ENCODE measurements around the gene HAPSTR1. TPM values are rescaled to one million over a fixed set of nuclear protein-coding genes. Genes with fewer than 3 reads are reported as not detected.

HAPSTR1 gene
- total and polyA plus RNA-seq, 11 donors = 13.3 to 78.4 (median 55.9) TPM

- Histone ChIP-seq H3K27me3 (no peaks in the 10 kb centered on the region), H3K4me1 (peaks cover 0 to 38% (median 28%) of the 10 kb centered on the region in 12 donors), H3K9me3 (no peaks in the 10 kb centered on the region), H3K27ac (peak overlapping the region; percentile 8 to 96 (median 90)), H3K4me3 (peak overlapping the region; percentile 31 to 97 (median 66)), H3K36me3 (peaks cover 0 to 24% (median 10%) of the 10 kb centered on the region in 9 donors)
- WGBS, 4 donors = 2 to 4% (median 3%) methylated on average over 57 to 85 of the region's 85 CpGs
- TF ChIP-seq POLR2A (IDR thresholded peaks at IDR 0.05) = no peak
- TF ChIP-seq CTCF (IDR thresholded peaks at IDR 0.05) = peak in 1 of 12 donors; percentile 21
- peak; percentile 40 to 78 (median 63) for DNase-seq
- peak in 2 of 4 donors; percentile 7 to 9 for ATAC-seq
- intact Hi-C loops (cut with DNase I) = loop anchor here in 5 of 10 donors (1.0 to 10.0 kb wide), 8 partner anchors 37 to 293 kb away; partner anchors contain the start of genes USP7 (in 3 of the 5), PMM2 (in 1 of the 5) and TMEM186 (in 1 of the 5)
Observed at GRCh38 chr16:9090101-9090959, 1.1 kb upstream of the HAPSTR1 start.

- H3K27ac ChIP-seq = peak overlapping the region; percentile 95 to 100 (median 99)
- no peaks in the 10 kb centered on the region for H3K9me3 ChIP-seq
- WGBS, 4 donors = 0 to 2% (median 0%) methylated on average over 16 to 51 of the region's 51 CpGs
- no peaks in the 10 kb centered on the region for H3K27me3 ChIP-seq
- peaks cover 0 to 40% (median 24%) of the 10 kb centered on the region in 9 donors for H3K36me3 ChIP-seq
- TF ChIP-seq POLR2A (IDR thresholded peaks at IDR 0.05) = no peak
- no peak for TF ChIP-seq CTCF (IDR thresholded peaks at IDR 0.05)
- DNase-seq (peak; percentile 44 to 78 (median 54)), ATAC-seq (peak in 2 of 4 donors; percentile 6 to 24)
- H3K4me3 ChIP-seq = peak overlapping the region; percentile 75 to 99 (median 94)
- peaks cover 3 to 53% (median 43%) of the 10 kb centered on the region in 12 donors for H3K4me1 ChIP-seq
- intact Hi-C loops (cut with DNase I) = loop anchor here in 5 of 10 donors (2.0 to 10.0 kb wide), 7 partner anchors 35 to 295 kb away; partner anchors contain the start of genes USP7 (in 3 of the 5), PMM2 (in 1 of the 5) and TMEM186 (in 1 of the 5)
Observed at GRCh38 chr16:9091867-9092281, 430 bp downstream of the HAPSTR1 start.

- peak overlapping the region; percentile 95 to 100 (median 99) for H3K27ac ChIP-seq
- peaks cover 6 to 59% (median 48%) of the 10 kb centered on the region in 12 donors for H3K4me1 ChIP-seq
- H3K36me3 ChIP-seq = peaks cover 0 to 45% (median 29%) of the 10 kb centered on the region in 9 donors
- DNase-seq (peak; percentile 41 to 72 (median 62)), ATAC-seq (peak in 3 of 4 donors; percentile 3 to 8 (median 6))
- TF ChIP-seq POLR2A (IDR thresholded peaks at IDR 0.05) (no peak), CTCF (IDR thresholded peaks at IDR 0.05) (peak in 6 of 12 donors; percentile 7 to 26 (median 20))
- H3K4me3 ChIP-seq = peak overlapping the region; percentile 75 to 99 (median 94)
- H3K27me3 ChIP-seq = no peaks in the 10 kb centered on the region
- WGBS, 4 donors = 0 to 2% (median 0%) methylated on average over 21 to 64 of the region's 64 CpGs
- intact Hi-C loops (cut with DNase I) = loop anchor here in 4 of 10 donors (5.0 to 10.0 kb wide), 6 partner anchors 35 to 295 kb away; partner anchors contain the start of genes USP7 (in 3 of the 4), PMM2 (in 1 of the 4) and TMEM186 (in 1 of the 4)
- H3K9me3 ChIP-seq = no peaks in the 10 kb centered on the region
Observed at GRCh38 chr16:9092282-9092977, 986 bp downstream of the HAPSTR1 start.

Measured in heart left ventricle (tissue), 16 donors.